ENCODE results near the gene ZNF284.
A peak's percentile ranks its signal among the peaks of the same experiment; 100 is the strongest.

Gene ZNF284

DNA sequence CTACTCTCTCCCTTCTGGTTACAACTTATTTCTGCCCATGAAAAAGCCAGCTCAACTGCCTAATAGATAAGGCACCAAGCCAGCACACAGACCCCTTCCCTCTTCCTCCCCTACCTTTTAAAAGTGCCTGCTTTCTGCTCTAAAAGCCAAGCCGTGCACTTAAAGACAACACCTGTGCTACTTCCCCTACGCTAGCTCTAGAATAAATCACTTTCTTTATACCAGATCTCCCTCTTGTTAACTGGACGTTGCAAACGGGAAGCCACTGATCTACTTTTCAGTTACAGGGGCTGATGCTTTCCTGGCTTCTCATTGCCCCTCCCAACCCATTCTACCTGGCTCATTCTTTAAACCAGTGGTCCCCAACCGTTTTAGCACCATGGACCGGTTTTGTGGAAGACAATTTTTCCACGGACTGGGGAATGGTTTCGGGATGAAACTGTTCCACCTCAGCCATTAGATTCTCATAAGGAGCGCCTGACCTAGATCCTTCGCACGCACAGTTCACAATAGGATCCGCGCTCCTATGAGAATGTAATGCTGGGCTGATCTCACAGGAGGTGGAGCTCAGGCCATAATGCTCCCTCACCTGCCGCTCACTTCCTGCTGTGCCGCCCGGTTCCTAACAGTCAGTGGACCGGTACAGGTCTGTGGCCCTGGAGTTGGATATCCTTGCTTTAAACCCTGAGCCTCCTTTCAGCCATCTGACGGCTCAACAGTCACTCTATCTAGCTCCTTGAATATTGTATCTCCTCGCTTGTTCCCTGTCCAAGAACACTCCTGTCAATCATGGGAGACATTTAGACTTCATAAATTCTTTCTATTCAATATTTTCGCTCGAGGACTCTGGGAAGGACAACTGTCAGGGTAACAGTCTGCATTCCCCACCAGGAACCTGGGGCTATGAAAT lies 21.0 kb upstream of the ZNF284 start:
- H3K4me1 ChIP-seq (ENCODE audit: low read length) = no peaks in the 10 kb centered on the region
- H3K27me3 ChIP-seq (replicated peaks; ENCODE audit: insufficient read depth, low read length) = no peaks in the 10 kb centered on the region
- H2AFZ ChIP-seq (ENCODE audit: low read length) = peak overlapping the region; percentile 51
- peak overlapping the region; percentile 47; the same call in 1 of the 2 replicates for H3K4me3 ChIP-seq (ENCODE audit: low read length)
- H3K9me3 ChIP-seq (replicated peaks; ENCODE audit: insufficient read depth, low read length) = no peaks in the 10 kb centered on the region
- H3F3A ChIP-seq (ENCODE audit: insufficient read depth, low read length) = no peaks in the 10 kb centered on the region
- no peaks in the 10 kb centered on the region for H3K9me2 ChIP-seq (replicated peaks; ENCODE audit: insufficient read depth, low read length)
- TF ChIP-seq, protein P1, sequence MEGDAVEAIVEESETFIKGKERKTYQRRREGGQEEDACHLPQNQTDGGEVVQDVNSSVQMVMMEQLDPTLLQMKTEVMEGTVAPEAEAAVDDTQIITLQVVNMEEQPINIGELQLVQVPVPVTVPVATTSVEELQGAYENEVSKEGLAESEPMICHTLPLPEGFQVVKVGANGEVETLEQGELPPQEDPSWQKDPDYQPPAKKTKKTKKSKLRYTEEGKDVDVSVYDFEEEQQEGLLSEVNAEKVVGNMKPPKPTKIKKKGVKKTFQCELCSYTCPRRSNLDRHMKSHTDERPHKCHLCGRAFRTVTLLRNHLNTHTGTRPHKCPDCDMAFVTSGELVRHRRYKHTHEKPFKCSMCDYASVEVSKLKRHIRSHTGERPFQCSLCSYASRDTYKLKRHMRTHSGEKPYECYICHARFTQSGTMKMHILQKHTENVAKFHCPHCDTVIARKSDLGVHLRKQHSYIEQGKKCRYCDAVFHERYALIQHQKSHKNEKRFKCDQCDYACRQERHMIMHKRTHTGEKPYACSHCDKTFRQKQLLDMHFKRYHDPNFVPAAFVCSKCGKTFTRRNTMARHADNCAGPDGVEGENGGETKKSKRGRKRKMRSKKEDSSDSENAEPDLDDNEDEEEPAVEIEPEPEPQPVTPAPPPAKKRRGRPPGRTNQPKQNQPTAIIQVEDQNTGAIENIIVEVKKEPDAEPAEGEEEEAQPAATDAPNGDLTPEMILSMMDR (IDR thresholded peaks at IDR 0.05; ENCODE audit: low read length) = no peak
- TF ChIP-seq EZH2 (optimal IDR thresholded peaks at IDR 0.05; ENCODE audit: low read depth, low read length) (no peak), EZH2phosphoT487 (IDR thresholded peaks at IDR 0.05; ENCODE audit: low read length) (no peak)
- no peak overlapping the region for H3K9ac ChIP-seq (ENCODE audit: low read length)
- no peak for DNase-seq
- no peaks in the 10 kb centered on the region for H3K79me2 ChIP-seq (ENCODE audit: low read length)
- H3K36me3 ChIP-seq (replicated peaks; ENCODE audit: insufficient read depth, low read length) = no peaks in the 10 kb centered on the region
- H4K20me1 ChIP-seq (ENCODE audit: insufficient read depth, low read length) = no peaks in the 10 kb centered on the region
- H3K27ac ChIP-seq (ENCODE audit: low read length) = no peak overlapping the region
- peak overlapping the region; percentile 36; the same call in 1 of the 2 replicates for H3K4me2 ChIP-seq (ENCODE audit: low read depth, low read length)

DNA sequence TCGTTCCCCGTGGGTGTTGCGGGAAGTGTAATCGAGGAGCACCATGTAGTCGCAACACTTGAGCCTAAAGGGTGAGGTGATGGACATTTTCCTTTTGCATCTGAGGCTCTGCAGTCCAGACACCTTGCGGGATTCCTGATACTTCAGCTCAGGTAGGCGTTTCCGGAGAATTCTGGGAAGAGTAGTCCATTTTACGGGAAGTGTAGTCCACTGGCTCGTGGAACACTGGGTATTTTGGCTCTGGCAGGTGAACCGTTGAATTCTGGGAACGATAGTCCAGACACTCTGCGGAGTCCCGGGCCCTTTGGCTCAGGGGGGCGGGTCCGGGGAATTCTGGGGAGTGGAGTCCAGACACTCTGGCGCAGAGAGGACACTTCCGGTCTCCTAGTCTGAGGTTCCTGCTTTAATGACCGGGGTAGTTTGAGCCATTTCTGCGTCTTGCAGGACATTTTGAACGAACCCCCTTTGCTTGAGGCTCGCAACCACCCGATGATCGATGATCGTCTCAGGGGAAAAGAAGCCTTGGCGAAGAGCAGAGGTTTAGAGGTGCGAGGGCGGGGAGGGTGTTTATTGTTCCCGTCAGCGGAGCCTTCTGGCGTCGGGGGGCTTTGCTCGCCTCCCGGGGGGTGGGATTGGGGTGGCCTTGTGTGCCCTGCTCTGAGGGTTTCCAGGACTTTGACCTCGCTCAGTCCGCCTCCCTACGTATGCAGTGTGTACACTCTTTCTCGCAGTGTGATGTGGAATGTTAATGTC lies 20.1 kb upstream of the ZNF284 start, which contains the start of gene ZNF223:
TSS of gene ZNF223 (plus strand) at position 387 of the 753 bp plus-strand sequence. CDS start 3,141 bp downstream, outside the sequence.
- no peaks in the 10 kb centered on the region for H3K9me2 ChIP-seq (replicated peaks; ENCODE audit: insufficient read depth, low read length)
- no peaks in the 10 kb centered on the region for H3K27me3 ChIP-seq (replicated peaks; ENCODE audit: insufficient read depth, low read length)
- DNase-seq = no peak
- H3K4me2 ChIP-seq (ENCODE audit: low read depth, low read length) = peak within 1 kb of the TSS; percentile 36; the same call in 1 of the 2 replicates
- peak within 1 kb of the TSS; percentile 47 for H3K4me3 ChIP-seq (ENCODE audit: low read length)
- H3K9ac ChIP-seq (ENCODE audit: low read length) = no peak within 1 kb of the TSS
- H2AFZ ChIP-seq (ENCODE audit: low read length) = peak within 1 kb of the TSS; percentile 51
- no peak within 1 kb of the TSS for H3K27ac ChIP-seq (ENCODE audit: low read length)
- H3K79me2 ChIP-seq (ENCODE audit: low read length) = no peaks in the 10 kb centered on the region
- no peaks in the 10 kb centered on the region for H3K4me1 ChIP-seq (ENCODE audit: low read length)
- H4K20me1 ChIP-seq (ENCODE audit: insufficient read depth, low read length) = no peaks in the 10 kb centered on the region
- H3K9me3 ChIP-seq (replicated peaks; ENCODE audit: insufficient read depth, low read length) = no peaks in the 10 kb centered on the region
- H3F3A ChIP-seq (ENCODE audit: insufficient read depth, low read length) = no peaks in the 10 kb centered on the region
- TF ChIP-seq, protein P1 (IDR thresholded peaks at IDR 0.05; ENCODE audit: low read length) = no peak
- TF ChIP-seq EZH2phosphoT487 (IDR thresholded peaks at IDR 0.05; ENCODE audit: low read length) = no peak
- no peak for TF ChIP-seq EZH2 (optimal IDR thresholded peaks at IDR 0.05; ENCODE audit: low read depth, low read length)
- no peaks in the 10 kb centered on the region for H3K36me3 ChIP-seq (replicated peaks; ENCODE audit: insufficient read depth, low read length)

DNA sequence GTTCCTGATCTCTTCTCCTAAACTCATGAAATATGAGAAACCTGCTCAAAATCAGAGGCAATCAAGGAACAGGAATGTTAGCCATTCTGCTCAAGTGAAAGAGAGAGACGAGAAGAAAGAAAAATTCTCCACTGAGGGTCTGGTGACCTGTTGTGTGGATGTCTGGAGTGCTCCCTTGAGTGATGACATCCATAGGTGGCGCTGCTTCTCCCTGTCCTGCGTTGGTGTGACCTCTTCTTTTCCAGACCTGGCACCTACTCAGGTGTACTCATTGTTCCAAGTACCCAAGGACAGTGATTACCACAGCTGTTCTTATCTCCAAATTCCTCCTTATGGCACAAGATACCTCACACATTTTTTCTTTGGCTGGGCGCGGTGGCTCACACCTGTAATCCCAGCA lies 16.1 kb upstream of the ZNF284 start:
- no peak overlapping the region for H3K4me3 ChIP-seq (ENCODE audit: low read length)
- no peaks in the 10 kb centered on the region for H3F3A ChIP-seq (ENCODE audit: insufficient read depth, low read length)
- no peaks in the 10 kb centered on the region for H4K20me1 ChIP-seq (ENCODE audit: insufficient read depth, low read length)
- no peaks in the 10 kb centered on the region for H3K9me3 ChIP-seq (replicated peaks; ENCODE audit: insufficient read depth, low read length)
- no peaks in the 10 kb centered on the region for H3K79me2 ChIP-seq (ENCODE audit: low read length)
- H3K36me3 ChIP-seq (replicated peaks; ENCODE audit: insufficient read depth, low read length) = no peaks in the 10 kb centered on the region
- H3K4me2 ChIP-seq (ENCODE audit: low read depth, low read length) = no peak overlapping the region
- no peak overlapping the region for H3K27ac ChIP-seq (ENCODE audit: low read length)
- H3K9ac ChIP-seq (ENCODE audit: low read length) = no peak overlapping the region
- no peak for DNase-seq
- TF ChIP-seq EZH2phosphoT487 (IDR thresholded peaks at IDR 0.05; ENCODE audit: low read length) (no peak), EZH2 (optimal IDR thresholded peaks at IDR 0.05; ENCODE audit: low read depth, low read length) (no peak)
- TF ChIP-seq, protein P1 (IDR thresholded peaks at IDR 0.05; ENCODE audit: low read length) = no peak
- no peaks in the 10 kb centered on the region for H3K4me1 ChIP-seq (ENCODE audit: low read length)
- H3K27me3 ChIP-seq (replicated peaks; ENCODE audit: insufficient read depth, low read length) = no peaks in the 10 kb centered on the region
- no peaks in the 10 kb centered on the region for H3K9me2 ChIP-seq (replicated peaks; ENCODE audit: insufficient read depth, low read length)
- H2AFZ ChIP-seq (ENCODE audit: low read length) = no peak overlapping the region

All from MM.1S (cell line).